Esophagus squamous epithelium (tissue), 5 donors: Measurements from ENCODE around the gene CRISP3. TPM values are rescaled to one million over a fixed set of nuclear protein-coding genes. Genes with fewer than 3 reads are reported as not detected.

Experiments used
- DNase-seq: peaks from one replicate; lab custom pipeline; 2025; lab: John Stamatoyannopoulos, UW
- H3K27ac ChIP-seq, 4 donors: fragments of 200-600 bp; sonication (generic); one replicate each; pipeline ENCODE4 v1.5.1; 2016 to 2019; ENCODE audit warnings: mild to moderate bottlenecking in 1 of 4
- H3K27me3 ChIP-seq, 4 donors: fragments of 200-600 bp; sonication (generic); 1 replicate in 3 of 4; 2 replicates in 1 of 4; pipeline versions ENCODE4 v1.5.1 to v1.6.0; 2017 to 2021; ENCODE audit warnings: antibody characterized with exemption in 1 of 4
- H3K36me3 ChIP-seq, 3 donors: fragments of 200-600 bp; sonication (generic); one replicate each; pipeline ENCODE4 v1.5.1; 2016 to 2019
- H3K4me1 ChIP-seq, 3 donors: fragments of 200-600 bp; sonication (generic); one replicate each; pipeline ENCODE4 v1.5.1; 2017 to 2019
- H3K4me3 ChIP-seq, 4 donors: fragments of 200-600 bp; sonication (generic); 1 replicate in 3 of 4; 2 replicates in 1 of 4; pipeline ENCODE4 v1.5.1; 2016 to 2019; ENCODE audit warnings: mild to moderate bottlenecking in 2 of 4, moderate library complexity in 1 of 4
- H3K9me3 ChIP-seq, 3 donors: fragments of 200-600 bp; sonication (generic); one replicate each; pipeline ENCODE4 v1.5.1; 2016 to 2019
- POLR2A ChIP-seq, 4 donors: fragments of 450-650 bp; IDR thresholded peaks; one replicate each; pipeline ENCODE4 v1.6.1; 2017; ENCODE audit warnings: antibody characterized with exemption in 4 of 4, mild to moderate bottlenecking in 4 of 4, moderate library complexity in 3 of 4
- WGBS, 2 donors: methylation state at CpG; one replicate each; pipeline ENCODE4 v1.1.5; 2018; 5-methylcytosine and 5-hydroxymethylcytosine counted together
- intact Hi-C: fragments of 100-400 bp; cut with DNase I; formaldehyde crosslinking; loops from one replicate; pipeline ENCODE4 v1.15.0; 2022
- total RNA-seq, 4 donors: library from RNA; depleted of rRNA; stranded (reverse); fragments of >200 nt; gene quantifications; one replicate each; pipeline ENCODE4 v1.1.0, GENCODE V29; 2016
- TF ChIP-seq, protein P1 (sequence below), 6 experiments: fragments of 450-650 bp in 4 of 6; fragments of 200-600 bp in 2 of 6; sonication (generic) in 2 of 6; IDR thresholded peaks; one replicate each; pipeline ENCODE4 v1.5.1; 2016 to 2019; ENCODE audit warnings: antibody characterized with exemption in 6 of 6, mild to moderate bottlenecking in 4 of 6, moderate library complexity in 4 of 6
- donor health status: DM: yes; HTN: yes; CAD: no.

Gene CRISP3
- total RNA-seq, 4 donors from 2014 or later: 6.1 to 114 (median 48.8) TPM

GRCh38 chr6:49764571-49765236 is 20.5 kb upstream of the CRISP3 start:
- no peak for DNase-seq
- TF ChIP-seq POLR2A (IDR thresholded peaks at IDR 0.05): no peak
- Histone ChIP-seq H3K9me3 (no peaks in the 10 kb centered on the region), H3K4me3 (no peak overlapping the region), H3K27me3 (no peaks in the 10 kb centered on the region), H3K4me1 (no peaks in the 10 kb centered on the region), H3K36me3 (no peaks in the 10 kb centered on the region), H3K27ac (no peak overlapping the region)
- 29 to 34% methylated on average over 2 of the region's 2 CpGs for WGBS, 2 donors
- intact Hi-C loops: no loop called here

GRCh38 chr6:49743429-49743828 is 759 bp downstream of the CRISP3 start:
- WGBS, 2 donors: 79 to 85% methylated on average over 4 of the region's 4 CpGs

DNA sequence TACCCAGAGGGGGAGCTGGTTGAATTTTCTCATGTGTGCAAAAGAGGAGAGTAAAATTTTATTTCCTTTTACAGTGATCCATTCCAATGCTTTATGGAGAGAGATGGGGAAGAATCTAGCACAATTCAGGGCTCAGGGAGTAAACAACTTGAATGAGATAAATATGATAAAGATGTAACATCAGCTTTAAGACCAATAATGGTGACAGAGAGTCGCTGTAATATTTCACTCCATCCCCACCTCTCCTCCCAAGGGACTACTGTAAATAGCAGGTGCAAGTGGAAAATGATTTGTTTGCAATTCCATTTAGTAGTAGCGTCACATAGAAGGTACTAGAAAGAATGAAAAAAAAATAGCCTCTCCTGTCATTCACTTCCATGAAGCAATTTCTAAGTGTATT is 4.8 kb downstream of the CRISP3 start:
- DNase-seq: no peak
- no peak for TF ChIP-seq POLR2A (IDR thresholded peaks at IDR 0.05)
- TF ChIP-seq, protein P1, sequence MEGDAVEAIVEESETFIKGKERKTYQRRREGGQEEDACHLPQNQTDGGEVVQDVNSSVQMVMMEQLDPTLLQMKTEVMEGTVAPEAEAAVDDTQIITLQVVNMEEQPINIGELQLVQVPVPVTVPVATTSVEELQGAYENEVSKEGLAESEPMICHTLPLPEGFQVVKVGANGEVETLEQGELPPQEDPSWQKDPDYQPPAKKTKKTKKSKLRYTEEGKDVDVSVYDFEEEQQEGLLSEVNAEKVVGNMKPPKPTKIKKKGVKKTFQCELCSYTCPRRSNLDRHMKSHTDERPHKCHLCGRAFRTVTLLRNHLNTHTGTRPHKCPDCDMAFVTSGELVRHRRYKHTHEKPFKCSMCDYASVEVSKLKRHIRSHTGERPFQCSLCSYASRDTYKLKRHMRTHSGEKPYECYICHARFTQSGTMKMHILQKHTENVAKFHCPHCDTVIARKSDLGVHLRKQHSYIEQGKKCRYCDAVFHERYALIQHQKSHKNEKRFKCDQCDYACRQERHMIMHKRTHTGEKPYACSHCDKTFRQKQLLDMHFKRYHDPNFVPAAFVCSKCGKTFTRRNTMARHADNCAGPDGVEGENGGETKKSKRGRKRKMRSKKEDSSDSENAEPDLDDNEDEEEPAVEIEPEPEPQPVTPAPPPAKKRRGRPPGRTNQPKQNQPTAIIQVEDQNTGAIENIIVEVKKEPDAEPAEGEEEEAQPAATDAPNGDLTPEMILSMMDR (IDR thresholded peaks at IDR 0.05): no peak
- intact Hi-C loops: no loop called here
- H3K27me3 ChIP-seq: no peaks in the 10 kb centered on the region
- H3K27ac ChIP-seq: no peak overlapping the region
- WGBS, 2 donors: 73 to 84% methylated on average over 2 of the region's 2 CpGs
- no peaks in the 10 kb centered on the region for H3K36me3 ChIP-seq
- no peak overlapping the region for H3K4me3 ChIP-seq
- no peaks in the 10 kb centered on the region for H3K9me3 ChIP-seq
- H3K4me1 ChIP-seq: no peaks in the 10 kb centered on the region

More at GRCh38 chr6:49743429-49743828, 759 bp downstream of the CRISP3 start:
- H3K9me3 ChIP-seq: no peaks in the 10 kb centered on the region
- H3K27me3 ChIP-seq: no peaks in the 10 kb centered on the region
- intact Hi-C loops: no loop called here
- H3K4me3 ChIP-seq: peak overlapping the region in 2 of 4 donors; percentile 4 to 17
- H3K27ac ChIP-seq: no peak overlapping the region
- no peak for TF ChIP-seq POLR2A (IDR thresholded peaks at IDR 0.05)
- no peaks in the 10 kb centered on the region for H3K4me1 ChIP-seq
- DNase-seq: no peak
- H3K36me3 ChIP-seq: no peaks in the 10 kb centered on the region

DNA sequence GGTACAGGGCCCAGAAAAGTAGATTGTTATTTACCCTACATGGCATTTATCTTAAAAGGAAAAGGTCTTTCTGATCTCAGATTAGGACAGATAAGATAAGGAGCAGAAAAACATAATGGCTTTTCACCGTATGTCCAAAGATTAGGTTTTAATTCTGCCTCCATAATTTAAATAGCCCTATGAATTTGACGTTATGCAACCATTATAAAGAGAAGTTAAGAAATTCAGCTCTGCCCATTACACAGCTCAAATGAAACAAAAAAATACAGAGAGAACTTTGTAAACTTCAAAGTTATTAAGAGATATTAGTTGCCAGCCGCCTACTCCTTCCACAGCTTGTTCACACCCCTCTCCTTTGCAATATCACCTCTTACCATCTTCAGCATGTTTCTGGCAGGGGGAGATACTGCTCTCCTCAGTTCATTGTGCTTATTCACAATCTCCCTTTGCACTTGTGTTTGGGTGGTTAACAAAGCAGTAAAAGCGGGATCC is 8.1 kb downstream of the CRISP3 start:
- 58 to 65% methylated on average over 4 of the region's 4 CpGs for WGBS, 2 donors
- H3K27ac ChIP-seq: no peak overlapping the region
- intact Hi-C loops: no loop called here
- no peak overlapping the region for H3K4me3 ChIP-seq
- H3K36me3 ChIP-seq: no peaks in the 10 kb centered on the region
- DNase-seq: no peak
- H3K4me1 ChIP-seq: no peaks in the 10 kb centered on the region
- H3K9me3 ChIP-seq: no peaks in the 10 kb centered on the region
- TF ChIP-seq POLR2A (IDR thresholded peaks at IDR 0.05): no peak
- TF ChIP-seq, protein P1 (IDR thresholded peaks at IDR 0.05): no peak
- no peaks in the 10 kb centered on the region for H3K27me3 ChIP-seq

DNA sequence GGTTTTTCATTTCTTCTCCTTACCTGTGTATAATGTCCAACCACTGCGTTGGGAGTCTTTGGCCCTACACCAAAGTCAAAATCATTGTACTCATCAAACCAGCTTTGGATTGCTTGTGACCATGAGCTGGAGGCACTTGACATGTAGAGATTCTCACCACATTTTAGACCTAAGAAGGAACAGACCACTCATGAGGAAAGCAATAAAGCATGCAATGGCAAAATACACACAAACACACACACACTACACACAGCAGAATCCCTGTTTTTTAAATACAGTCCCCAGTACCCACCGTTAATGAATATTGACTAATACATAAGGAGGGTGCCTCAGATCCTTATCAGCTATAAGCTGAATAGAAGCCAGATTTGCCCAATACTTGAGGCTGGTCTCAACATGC is 10.5 kb downstream of the CRISP3 start:
- 41 to 71% methylated on average over 2 of the region's 2 CpGs for WGBS, 2 donors
- H3K4me3 ChIP-seq: no peak overlapping the region
- no peaks in the 10 kb centered on the region for H3K36me3 ChIP-seq
- no peak for DNase-seq
- intact Hi-C loops: no loop called here
- no peaks in the 10 kb centered on the region for H3K27me3 ChIP-seq
- TF ChIP-seq, protein P1 (IDR thresholded peaks at IDR 0.05): no peak
- no peak for TF ChIP-seq POLR2A (IDR thresholded peaks at IDR 0.05)
- no peaks in the 10 kb centered on the region for H3K4me1 ChIP-seq
- no peaks in the 10 kb centered on the region for H3K9me3 ChIP-seq
- no peak overlapping the region for H3K27ac ChIP-seq

- no peaks in the 10 kb centered on the region for H3K4me1 ChIP-seq
- H3K9me3 ChIP-seq: no peaks in the 10 kb centered on the region
- no peak overlapping the region for H3K27ac ChIP-seq
- intact Hi-C loops: no loop called here
- H3K36me3 ChIP-seq: no peaks in the 10 kb centered on the region
- TF ChIP-seq, protein P1 (IDR thresholded peaks at IDR 0.05): no peak
- TF ChIP-seq POLR2A (IDR thresholded peaks at IDR 0.05): no peak
- 77 to 80% methylated on average over 3 of the region's 3 CpGs for WGBS, 2 donors
- DNase-seq: no peak
- no peaks in the 10 kb centered on the region for H3K27me3 ChIP-seq
- no peak overlapping the region for H3K4me3 ChIP-seq
Observed at GRCh38 chr6:49732781-49733180, 11.4 kb downstream of the CRISP3 start.
